Activated CD8-positive, alpha-beta T cell treated with anti-CD3 and anti-CD28 coated beads, Interleukin-2, amount 10 ng/mL, durations not matched to agents 7 days and 5 days (primary cell): ENCODE data around the gene WWP2. TPM values are rescaled to one million over a fixed set of nuclear protein-coding genes. Genes with fewer than 3 reads are reported as not detected.

Source experiments
- ATAC-seq: fragments of 150-1000 bp; cut with Tn5 transposase; one replicate; pipeline ENCODE4 v1.10.0; 2021; ENCODE audit warnings: moderate library complexity
- CTCF ChIA-PET: fragments of 350-600 bp; sonication (Branson Sonifier 250); formaldehyde crosslinking; loops from one replicate; lab custom pipeline; 2021; ENCODE audit warnings: antibody characterized with exemption; lab: Charles Lee
- POLR2A ChIA-PET: fragments of 350-600 bp; sonication (Branson Sonifier 250); formaldehyde crosslinking; loops from one replicate; lab custom pipeline; 2021; ENCODE audit warnings: antibody characterized with exemption; lab: Charles Lee
- DNase-seq: peaks from one replicate; pipeline ENCODE4 v3.0.0-alpha.2; 2020
- H3K27ac Mint-ChIP-seq: one replicate; pipeline ENCODE4 v1.8.0; 2021; ENCODE audit warnings: mild to moderate bottlenecking, mixed read lengths
- H3K27me3 Mint-ChIP-seq: one replicate; pipeline ENCODE4 v1.8.0; 2021; ENCODE audit warnings: low read depth, mixed read lengths
- H3K36me3 Mint-ChIP-seq: one replicate; pipeline ENCODE4 v1.8.0; 2021; ENCODE audit warnings: low read depth, mixed read lengths
- H3K4me1 Mint-ChIP-seq: one replicate; pipeline ENCODE4 v1.8.0; 2021; ENCODE audit warnings: low read depth, mixed read lengths
- H3K4me3 Mint-ChIP-seq: one replicate; pipeline ENCODE4 v1.8.0; 2021; ENCODE audit warnings: mild to moderate bottlenecking, mixed read lengths
- H3K9me3 Mint-ChIP-seq: one replicate; pipeline ENCODE4 v1.8.0; 2022; ENCODE audit warnings: mixed read lengths; ENCODE audit not compliant: insufficient read depth
- total RNA-seq, 2 experiments: library from RNA; stranded (reverse); gene quantifications; one replicate each; pipeline ENCODE4 v1.2.3, GENCODE V29; 2021

The WWP2 gene
- total RNA-seq, 2 experiments from 2014 or later: 60.1 to 64.5 TPM

- ATAC-seq (no peak), DNase-seq (no peak)
- H3K27ac Mint-ChIP-seq: no peak overlapping the region
- no peaks in the 10 kb centered on the region for H3K4me1 Mint-ChIP-seq
- CTCF ChIA-PET: interaction anchor here (1.8 to 2.9 kb wide), 2 partner anchors 25 to 508 kb away, joined by 6 to 12 read pairs; no protein-coding TSS in a partner anchor
- no peaks in the 10 kb centered on the region for H3K27me3 Mint-ChIP-seq
- H3K36me3 Mint-ChIP-seq: peaks cover 5% of the 10 kb centered on the region
- no peak overlapping the region for H3K4me3 Mint-ChIP-seq
- H3K9me3 Mint-ChIP-seq: no peaks in the 10 kb centered on the region
- POLR2A ChIA-PET: no interaction called here
Observed at GRCh38 chr16:69904495-69905170, 142.5 kb downstream of the WWP2 start.

GRCh38 chr16:69905171-69905555 is 143.0 kb downstream of the WWP2 start:
- no peak overlapping the region for H3K4me3 Mint-ChIP-seq
- no peak overlapping the region for H3K27ac Mint-ChIP-seq
- ATAC-seq (no peak), DNase-seq (no peak)
- ChIA-PET CTCF (interaction anchor here (1.8 to 2.9 kb wide), 2 partner anchors 25 to 509 kb away, joined by 6 to 12 read pairs; no protein-coding TSS in a partner anchor), POLR2A (no interaction called here)
- no peaks in the 10 kb centered on the region for H3K27me3 Mint-ChIP-seq
- H3K9me3 Mint-ChIP-seq: no peaks in the 10 kb centered on the region
- H3K4me1 Mint-ChIP-seq: no peaks in the 10 kb centered on the region
- H3K36me3 Mint-ChIP-seq: peaks cover 5% of the 10 kb centered on the region

GRCh38 chr16:69906838-69907401 is 144.8 kb downstream of the WWP2 start:
- DNase-seq (no peak), ATAC-seq (no peak)
- Mint-ChIP-seq H3K4me1 (no peaks in the 10 kb centered on the region), H3K4me3 (no peak overlapping the region), H3K27ac (no peak overlapping the region), H3K27me3 (no peaks in the 10 kb centered on the region), H3K9me3 (no peaks in the 10 kb centered on the region), H3K36me3 (peaks cover 9% of the 10 kb centered on the region)
- ChIA-PET POLR2A (no interaction called here), CTCF (interaction anchor here (0.8 to 2.9 kb wide), 2 partner anchors 10 to 23 kb away, joined by 3 to 12 read pairs; no protein-coding TSS in a partner anchor)

GRCh38 chr16:69909043-69909442 is 146.9 kb downstream of the WWP2 start:
- DNase-seq: no peak
- Mint-ChIP-seq H3K27ac (no peak overlapping the region), H3K4me1 (no peaks in the 10 kb centered on the region), H3K36me3 (peaks cover 11% of the 10 kb centered on the region), H3K9me3 (no peaks in the 10 kb centered on the region), H3K4me3 (no peak overlapping the region), H3K27me3 (no peaks in the 10 kb centered on the region)
- ATAC-seq: no peak
- CTCF ChIA-PET: no interaction called here
- POLR2A ChIA-PET: no interaction called here

- no peaks in the 10 kb centered on the region for H3K9me3 Mint-ChIP-seq
- no peak overlapping the region for H3K27ac Mint-ChIP-seq
- H3K4me3 Mint-ChIP-seq: no peak overlapping the region
- DNase-seq: no peak
- H3K36me3 Mint-ChIP-seq: peaks cover 11% of the 10 kb centered on the region
- CTCF ChIA-PET: no interaction called here
- H3K27me3 Mint-ChIP-seq: no peaks in the 10 kb centered on the region
- no peak for ATAC-seq
- no peaks in the 10 kb centered on the region for H3K4me1 Mint-ChIP-seq
- POLR2A ChIA-PET: no interaction called here
Observed at GRCh38 chr16:69909760-69910159, 147.6 kb downstream of the WWP2 start.

GRCh38 chr16:69910964-69911363 is 148.8 kb downstream of the WWP2 start:
- H3K27ac Mint-ChIP-seq: peak overlapping the region; percentile 32
- ChIA-PET POLR2A (no interaction called here), CTCF (interaction anchor here (1.0 kb wide), 1 partner anchor 19 kb away, joined by 3 read pairs; no protein-coding TSS in a partner anchor)
- H3K36me3 Mint-ChIP-seq: peaks cover 11% of the 10 kb centered on the region
- H3K27me3 Mint-ChIP-seq: no peaks in the 10 kb centered on the region
- H3K4me1 Mint-ChIP-seq: no peaks in the 10 kb centered on the region
- DNase-seq (no peak), ATAC-seq (no peak)
- H3K4me3 Mint-ChIP-seq: no peak overlapping the region
- H3K9me3 Mint-ChIP-seq: no peaks in the 10 kb centered on the region

- Mint-ChIP-seq H3K9me3 (no peaks in the 10 kb centered on the region), H3K36me3 (peaks cover 7% of the 10 kb centered on the region), H3K27me3 (no peaks in the 10 kb centered on the region), H3K4me1 (no peaks in the 10 kb centered on the region), H3K27ac (no peak overlapping the region), H3K4me3 (no peak overlapping the region)
- ChIA-PET CTCF (no interaction called here), POLR2A (no interaction called here)
- no peak for ATAC-seq
- DNase-seq: no peak
Observed at GRCh38 chr16:69916462-69916861, 154.3 kb downstream of the WWP2 start.

GRCh38 chr16:69917311-69917710 is 155.2 kb downstream of the WWP2 start:
- ChIA-PET CTCF (interaction anchor here (0.9 to 2.0 kb wide), 2 partner anchors 10 to 13 kb away, joined by 3 to 11 read pairs; no protein-coding TSS in a partner anchor), POLR2A (no interaction called here)
- Mint-ChIP-seq H3K4me3 (no peak overlapping the region), H3K27me3 (no peaks in the 10 kb centered on the region), H3K36me3 (peaks cover 6% of the 10 kb centered on the region), H3K4me1 (no peaks in the 10 kb centered on the region), H3K27ac (no peak overlapping the region), H3K9me3 (no peaks in the 10 kb centered on the region)
- DNase-seq (no peak), ATAC-seq (no peak)

GRCh38 chr16:69917739-69918138 is 155.6 kb downstream of the WWP2 start:
- H3K9me3 Mint-ChIP-seq: no peaks in the 10 kb centered on the region
- ATAC-seq: no peak
- no peaks in the 10 kb centered on the region for H3K4me1 Mint-ChIP-seq
- ChIA-PET CTCF (interaction anchor here (0.9 to 2.0 kb wide), 2 partner anchors 11 to 12 kb away, joined by 3 to 11 read pairs; no protein-coding TSS in a partner anchor), POLR2A (no interaction called here)
- peaks cover 5% of the 10 kb centered on the region for H3K36me3 Mint-ChIP-seq
- no peak overlapping the region for H3K27ac Mint-ChIP-seq
- H3K4me3 Mint-ChIP-seq: no peak overlapping the region
- no peak for DNase-seq
- H3K27me3 Mint-ChIP-seq: no peaks in the 10 kb centered on the region

- H3K4me1 Mint-ChIP-seq: no peaks in the 10 kb centered on the region
- ChIA-PET POLR2A (no interaction called here), CTCF (interaction anchor here (2.0 kb wide), 1 partner anchor 12 kb away, joined by 11 read pairs; no protein-coding TSS in a partner anchor)
- DNase-seq (no peak), ATAC-seq (no peak)
- no peak overlapping the region for H3K27ac Mint-ChIP-seq
- no peaks in the 10 kb centered on the region for H3K27me3 Mint-ChIP-seq
- no peak overlapping the region for H3K4me3 Mint-ChIP-seq
- no peaks in the 10 kb centered on the region for H3K9me3 Mint-ChIP-seq
- H3K36me3 Mint-ChIP-seq: peaks cover 5% of the 10 kb centered on the region
Observed at GRCh38 chr16:69918241-69918640, 156.1 kb downstream of the WWP2 start.

- ChIA-PET POLR2A (no interaction called here), CTCF (interaction anchor here (1.7 kb wide), 1 partner anchor 9 kb away, joined by 8 read pairs; no protein-coding TSS in a partner anchor)
- DNase-seq (no peak), ATAC-seq (no peak)
- no peak overlapping the region for H3K27ac Mint-ChIP-seq
- H3K36me3 Mint-ChIP-seq: peaks cover 5% of the 10 kb centered on the region
- no peaks in the 10 kb centered on the region for H3K9me3 Mint-ChIP-seq
- no peaks in the 10 kb centered on the region for H3K27me3 Mint-ChIP-seq
- no peak overlapping the region for H3K4me3 Mint-ChIP-seq
- H3K4me1 Mint-ChIP-seq: no peaks in the 10 kb centered on the region
Observed at GRCh38 chr16:69921127-69921526, 159.0 kb downstream of the WWP2 start.

GRCh38 chr16:69922200-69922599 is 160.1 kb downstream of the WWP2 start:
- CTCF ChIA-PET: interaction anchor here (1.1 kb wide), 1 partner anchor 8 kb away, joined by 3 read pairs; no protein-coding TSS in a partner anchor

More at GRCh38 chr16:69922200-69922599, 160.1 kb downstream of the WWP2 start:
- no peak overlapping the region for H3K27ac Mint-ChIP-seq
- peaks cover 5% of the 10 kb centered on the region for H3K36me3 Mint-ChIP-seq
- DNase-seq: no peak
- no peaks in the 10 kb centered on the region for H3K27me3 Mint-ChIP-seq
- no peak for ATAC-seq
- no peaks in the 10 kb centered on the region for H3K4me1 Mint-ChIP-seq
- H3K9me3 Mint-ChIP-seq: no peaks in the 10 kb centered on the region
- no peak overlapping the region for H3K4me3 Mint-ChIP-seq
- POLR2A ChIA-PET: no interaction called here
